Right lung (tissue), 10 donors: ENCODE measurements around the gene TADA2A. TPM values are rescaled to one million over a fixed set of nuclear protein-coding genes. Genes with fewer than 3 reads are reported as not detected.

Experiments used
- DNase-seq, 2 donors: peaks; one replicate each; pipeline ENCODE4 v3.0.0-alpha.2; 2013
- long read RNA-seq, 8 donors: transcript quantifications; one replicate each; lab custom pipeline, GENCODE V29; 2026
- polyA plus RNA-seq, 5 donors: library from polyadenylated mRNA; unstranded; fragments of 120-200 nt; gene quantifications; one replicate each; pipeline versions ENCODE4 v1.2.1 to v1.2.3, GENCODE V29; 2013; ENCODE audit warnings: inconsistent platforms in 1 of 5, low replicate concordance in 1 of 5; ENCODE audit not compliant: insufficient read length in 5 of 5, insufficient read depth in 1 of 5

TADA2A gene, protein sequence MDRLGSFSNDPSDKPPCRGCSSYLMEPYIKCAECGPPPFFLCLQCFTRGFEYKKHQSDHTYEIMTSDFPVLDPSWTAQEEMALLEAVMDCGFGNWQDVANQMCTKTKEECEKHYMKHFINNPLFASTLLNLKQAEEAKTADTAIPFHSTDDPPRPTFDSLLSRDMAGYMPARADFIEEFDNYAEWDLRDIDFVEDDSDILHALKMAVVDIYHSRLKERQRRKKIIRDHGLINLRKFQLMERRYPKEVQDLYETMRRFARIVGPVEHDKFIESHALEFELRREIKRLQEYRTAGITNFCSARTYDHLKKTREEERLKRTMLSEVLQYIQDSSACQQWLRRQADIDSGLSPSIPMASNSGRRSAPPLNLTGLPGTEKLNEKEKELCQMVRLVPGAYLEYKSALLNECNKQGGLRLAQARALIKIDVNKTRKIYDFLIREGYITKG
- polyA plus RNA-seq, result 10 to 100 TPM; 27.5 to 35.1 (median 28.5) TPM
- long read RNA-seq, donor 1, full-length matches to known transcripts, result 4 of 4 reads
- long read RNA-seq, donor 1, partial matches to known transcripts, result 0 of 4 reads
- long read RNA-seq, donor 1, other reads (novel, unspliced or antisense), result 0 of 4 reads
- long read RNA-seq, donor 2, partial matches to known transcripts, result 0 of 1 reads
- long read RNA-seq, donor 2, other reads (novel, unspliced or antisense), result 0 of 1 reads
- long read RNA-seq, donor 3, full-length matches to known transcripts, result 3 of 3 reads
- long read RNA-seq, donor 3, partial matches to known transcripts, result 0 of 3 reads
- long read RNA-seq, donor 3, other reads (novel, unspliced or antisense), result 0 of 3 reads
- long read RNA-seq, donor 4, result 0 reads
- long read RNA-seq, donor 5, full-length matches to known transcripts, result 4 of 10 reads
- long read RNA-seq, donor 5, partial matches to known transcripts, result 6 of 10 reads
- long read RNA-seq, donor 5, other reads (novel, unspliced or antisense), result 0 of 10 reads
- long read RNA-seq, donor 6, partial matches to known transcripts, result 0 of 1 reads
- long read RNA-seq, donor 6, other reads (novel, unspliced or antisense), result 0 of 1 reads
- long read RNA-seq, donor 7, result 0 reads
- long read RNA-seq, donor 8, partial matches to known transcripts, result 0 of 2 reads
- long read RNA-seq, donor 8, other reads (novel, unspliced or antisense), result 0 of 2 reads

DNA sequence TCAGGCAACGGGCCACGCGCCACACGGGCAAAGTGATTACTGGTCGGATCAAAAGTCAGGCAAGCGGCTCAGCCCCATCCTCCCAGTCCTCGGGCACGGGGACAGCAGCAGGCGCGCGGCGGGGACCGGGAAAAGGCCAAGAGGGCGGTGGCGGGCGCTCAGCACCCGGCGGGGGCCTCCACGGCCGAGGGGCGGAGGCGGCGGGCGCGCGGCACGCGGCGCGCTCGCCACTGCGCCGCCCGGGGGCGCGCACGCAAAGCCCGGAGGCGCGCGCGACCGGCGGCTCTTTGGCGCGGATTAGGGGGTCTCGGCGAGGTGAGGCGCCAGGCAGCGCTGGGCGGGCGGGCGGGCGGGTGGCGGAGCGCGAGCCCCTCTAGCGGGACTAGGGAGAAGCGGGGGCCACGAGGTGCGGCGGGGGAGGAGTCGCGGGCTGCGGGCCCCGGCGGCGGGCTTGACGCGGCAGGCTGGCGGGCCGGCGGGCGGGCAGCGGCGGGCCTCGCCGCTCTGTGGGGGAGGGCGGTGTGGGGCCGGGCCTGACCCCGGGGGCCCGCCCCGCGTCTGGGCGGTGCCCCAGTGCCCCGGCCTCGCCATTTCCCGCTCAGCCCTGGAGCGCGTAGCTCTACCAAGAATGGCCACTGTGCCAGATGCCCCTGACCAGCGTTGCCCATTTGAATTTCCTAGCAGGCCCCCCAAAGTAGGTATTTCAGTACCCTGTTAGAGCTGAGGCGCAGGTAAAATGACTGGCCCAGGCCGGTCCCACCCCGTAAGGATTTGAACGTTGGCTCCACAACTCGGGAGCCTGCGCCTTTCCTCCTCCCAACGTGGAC lies at the start of gene TADA2A, which contains the start of gene ACACA:
Gene TADA2A, plus strand, starts transcription at position 252 of the 827 bp plus-strand sequence. CDS start 4,480 bp downstream, outside the sequence.
Gene ACACA, minus strand, starts transcription at position 202 of the 827 bp plus-strand sequence. CDS start 537 bp downstream, outside the sequence.
- DNase-seq, result peak; percentile 66 to 75

DNA sequence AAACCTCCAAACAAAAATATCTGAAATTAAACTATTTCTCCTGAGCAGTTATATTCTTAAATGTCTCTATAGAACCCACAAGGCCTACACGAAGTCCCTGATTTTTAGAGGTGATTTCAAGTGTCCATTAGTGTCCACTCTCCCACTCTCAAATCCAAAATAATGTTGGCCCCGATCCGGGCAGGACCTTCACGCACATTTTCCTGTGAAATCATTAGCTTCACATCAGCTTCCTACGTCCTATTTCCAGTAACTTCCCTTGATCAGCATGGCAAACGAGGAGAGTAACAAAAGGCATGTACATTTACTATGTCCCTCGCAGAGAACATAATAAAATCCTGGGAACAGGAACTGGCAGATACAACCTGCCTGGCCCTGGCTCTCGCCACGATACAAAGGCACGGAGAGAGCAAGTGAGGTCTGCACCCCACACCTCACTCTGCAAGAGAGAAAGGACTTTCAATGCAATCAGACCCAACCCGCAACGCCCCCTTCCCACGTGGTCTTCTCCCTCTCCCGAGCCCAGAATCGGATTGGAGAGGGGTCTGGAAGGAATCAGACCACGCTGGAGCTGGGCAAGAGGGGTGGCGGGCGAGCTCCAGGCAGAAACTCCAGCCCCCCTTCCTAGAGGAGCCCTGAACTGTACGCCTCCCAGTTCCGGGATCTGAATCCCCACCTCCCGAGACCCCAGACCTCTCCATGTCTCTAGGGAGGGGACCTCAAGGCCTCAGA lies 48.4 kb upstream of the TADA2A start:
- peak; percentile 49 to 60 for DNase-seq

DNA sequence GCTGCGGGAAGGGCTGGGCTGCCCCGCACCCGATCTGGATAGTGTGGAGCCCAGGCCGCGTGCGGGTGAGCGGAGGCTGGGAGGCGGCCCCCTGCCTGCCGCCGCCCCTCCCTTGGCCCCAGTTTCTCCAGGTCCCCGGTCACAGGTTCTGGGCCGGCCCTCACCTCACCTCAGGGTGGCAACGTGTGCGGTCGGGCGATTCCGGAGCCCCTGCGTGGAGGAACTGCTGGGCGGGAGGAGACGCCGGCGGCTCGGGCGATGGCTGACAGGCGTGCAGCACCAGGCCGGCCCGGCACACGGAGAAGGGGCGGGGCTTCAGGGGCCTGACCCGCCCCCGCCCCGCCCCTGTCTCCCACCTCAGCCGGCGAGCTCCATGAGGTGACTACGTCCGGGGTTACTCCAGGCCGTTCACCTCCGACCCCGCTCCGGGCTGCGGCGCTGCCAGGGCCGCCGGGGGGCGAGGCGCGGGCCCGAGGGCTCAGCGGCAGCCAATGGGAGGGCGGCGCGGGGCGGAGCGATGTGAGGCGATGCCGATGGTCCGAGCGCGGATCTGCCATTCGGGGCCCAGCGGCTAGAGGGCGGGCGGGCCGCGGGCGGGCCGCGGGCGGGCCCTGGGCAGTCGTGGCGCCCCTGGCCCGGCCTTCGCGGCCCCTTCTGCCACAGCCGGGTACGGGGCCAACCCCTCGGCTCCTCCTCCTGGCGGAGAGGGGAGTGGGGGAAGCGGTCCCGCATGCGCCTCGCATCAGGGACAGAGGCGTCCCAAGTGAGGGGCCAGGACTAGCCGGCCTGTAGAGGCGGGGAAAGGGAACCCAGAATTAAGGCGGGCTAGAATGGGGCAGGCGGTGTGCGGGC lies 47.6 kb upstream of the TADA2A start:
- peak; percentile 93 to 94 for DNase-seq

DNA sequence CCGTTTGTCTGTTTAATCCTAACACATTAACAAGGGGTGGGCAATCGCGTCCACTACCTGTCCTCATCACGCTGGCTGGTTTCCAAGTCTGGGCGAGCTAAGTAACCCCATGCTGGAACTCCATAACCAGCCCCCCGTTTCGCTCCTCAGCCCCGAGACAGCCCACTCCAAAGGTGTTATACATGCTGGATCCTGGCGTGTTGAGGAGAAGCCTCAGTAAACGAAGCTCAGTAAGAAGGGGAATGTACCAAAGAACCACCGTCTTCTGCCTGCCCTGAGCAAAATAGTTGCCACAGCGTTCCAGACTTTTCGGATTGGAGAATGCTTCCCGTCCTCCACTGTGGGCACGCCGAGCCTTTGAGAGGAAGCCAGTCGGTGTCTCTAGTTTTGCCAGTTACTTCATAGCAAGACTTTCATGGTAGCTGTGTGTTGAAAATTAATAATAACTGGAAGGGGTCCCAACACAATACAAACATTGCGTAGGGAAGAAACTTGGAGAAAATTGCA lies 47.0 kb upstream of the TADA2A start:
- DNase-seq, result no peak

DNA sequence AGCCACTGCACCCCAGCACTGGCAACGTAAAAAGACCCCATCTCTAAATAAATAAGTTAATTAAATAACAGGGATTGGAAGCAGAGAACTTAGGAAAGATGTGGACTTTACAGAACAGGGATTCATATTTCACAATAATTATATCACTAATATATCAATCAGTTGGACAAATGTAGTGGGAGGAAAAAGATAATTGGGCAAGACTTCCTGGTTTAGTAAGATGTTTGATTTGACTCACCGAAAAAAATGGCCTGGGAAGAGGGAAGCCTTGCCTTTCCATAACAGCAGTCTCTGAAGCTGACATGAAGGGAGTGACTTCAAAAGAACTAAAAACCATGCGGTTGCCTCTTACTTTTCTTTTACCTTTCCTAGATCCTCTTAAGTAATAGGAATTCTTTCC lies 46.1 kb upstream of the TADA2A start:
- no peak for DNase-seq

DNA sequence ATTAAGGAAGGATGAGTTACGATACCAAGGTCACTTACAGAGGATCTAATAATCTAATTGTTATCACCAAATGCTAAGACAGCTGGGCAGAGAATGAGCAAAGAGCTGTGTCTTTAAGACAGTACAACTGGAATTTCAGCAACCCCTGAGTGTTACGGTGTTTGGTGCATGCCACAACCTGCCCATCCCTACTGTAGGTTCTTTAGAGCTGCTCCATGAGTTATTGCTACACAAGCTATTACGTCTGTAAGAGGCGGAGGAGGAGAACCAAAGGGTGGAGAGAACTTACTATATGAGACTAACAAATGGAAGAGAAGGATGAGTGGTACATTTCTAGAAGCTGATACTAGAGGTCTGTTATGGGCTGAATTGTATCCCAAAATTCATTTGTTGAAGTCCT lies 45.1 kb upstream of the TADA2A start:
- DNase-seq, result no peak

DNA sequence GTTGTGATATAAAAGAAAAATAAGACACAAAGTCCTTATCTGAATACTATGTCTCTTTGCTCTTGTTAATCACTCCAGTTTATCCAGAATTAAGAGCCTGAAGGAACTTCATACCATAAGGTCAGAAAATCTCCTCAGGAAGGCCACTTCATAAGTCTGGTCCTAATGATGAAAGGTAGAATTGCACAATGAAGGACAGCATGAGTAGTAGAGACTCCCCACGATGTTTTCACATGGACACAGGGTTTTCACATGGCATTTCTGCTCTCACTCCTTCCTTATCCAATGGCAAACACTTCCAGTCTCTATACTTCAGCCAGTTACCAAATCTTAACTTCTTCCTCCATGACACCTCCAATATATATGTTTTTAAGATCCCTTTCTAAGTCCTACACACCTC lies 41.1 kb upstream of the TADA2A start:
- DNase-seq, result no peak

DNA sequence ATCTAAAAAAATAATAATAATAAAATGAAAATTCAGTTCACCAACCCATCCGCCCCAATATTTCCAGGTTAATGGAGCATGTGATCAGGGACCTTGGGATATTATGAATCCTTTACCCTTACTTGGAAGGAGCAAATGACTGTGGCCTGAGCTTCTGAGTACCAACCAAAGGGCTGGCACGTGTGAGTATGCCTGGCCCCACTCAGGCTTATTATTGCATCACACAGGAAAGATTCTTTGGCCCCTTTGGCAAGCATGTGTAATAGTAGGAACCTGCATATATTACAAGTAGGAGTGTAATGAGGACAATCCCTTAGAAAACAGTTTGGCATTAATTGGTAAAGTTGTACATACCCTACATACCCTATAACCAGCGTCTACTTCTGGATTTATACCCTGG lies 38.1 kb upstream of the TADA2A start:
- DNase-seq, result no peak

DNA sequence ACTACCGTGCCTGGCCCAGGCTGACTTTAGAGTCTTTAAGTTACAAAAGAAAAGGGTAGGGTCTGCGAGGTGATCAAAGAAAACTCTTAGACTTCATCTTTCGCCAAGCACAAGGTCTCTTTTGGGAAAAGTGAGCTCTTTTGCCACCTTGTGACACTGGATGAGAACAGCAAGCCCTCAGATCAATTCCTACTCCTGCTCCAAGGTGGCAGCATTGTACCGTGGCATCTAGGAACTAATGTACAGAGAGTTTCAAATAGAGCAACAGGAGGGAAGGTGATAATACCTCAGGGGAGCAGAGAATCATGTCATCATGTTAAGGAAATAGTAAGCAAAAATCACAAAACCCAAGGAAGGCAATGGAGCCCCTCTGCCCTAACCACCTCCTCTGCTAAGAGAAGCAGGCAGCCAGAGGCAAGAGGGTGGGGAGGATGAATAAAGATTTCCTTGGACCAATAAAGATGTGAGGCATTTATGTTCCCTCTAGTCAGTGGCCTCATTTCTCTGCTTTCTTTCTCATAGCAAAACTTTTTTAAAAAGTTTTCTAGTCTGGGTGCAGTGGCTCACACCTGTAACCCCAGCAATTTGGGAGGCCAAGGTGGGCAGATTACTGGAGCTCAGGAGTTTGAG lies 33.0 kb upstream of the TADA2A start:
- DNase-seq, result peak; percentile 48 to 71

DNA sequence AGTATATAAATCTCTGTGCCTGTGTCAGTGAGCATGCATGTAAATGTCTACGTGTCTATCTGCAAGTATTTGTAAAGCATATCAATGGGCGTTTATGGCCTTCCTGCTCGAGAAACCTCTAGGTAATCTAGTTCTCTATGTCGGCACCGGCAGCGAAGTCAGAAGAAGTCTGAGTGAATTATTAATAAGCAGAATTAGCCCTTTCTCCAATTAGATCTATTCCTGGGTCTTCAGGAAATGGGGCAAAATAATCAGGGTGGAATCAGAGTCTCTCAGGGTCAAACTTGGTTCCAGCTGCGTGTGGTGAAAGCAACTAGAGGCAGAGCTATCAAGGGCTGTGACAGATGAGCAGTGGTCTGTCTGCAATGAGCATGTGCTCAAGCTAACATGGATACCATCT lies 31.0 kb upstream of the TADA2A start, which contains the start of gene C17orf78:
Gene C17orf78, plus strand, starts transcription at position 280 of the 400 bp plus-strand sequence. Its CDS starts 108 bp downstream, at position 388.
- no peak for DNase-seq

DNA sequence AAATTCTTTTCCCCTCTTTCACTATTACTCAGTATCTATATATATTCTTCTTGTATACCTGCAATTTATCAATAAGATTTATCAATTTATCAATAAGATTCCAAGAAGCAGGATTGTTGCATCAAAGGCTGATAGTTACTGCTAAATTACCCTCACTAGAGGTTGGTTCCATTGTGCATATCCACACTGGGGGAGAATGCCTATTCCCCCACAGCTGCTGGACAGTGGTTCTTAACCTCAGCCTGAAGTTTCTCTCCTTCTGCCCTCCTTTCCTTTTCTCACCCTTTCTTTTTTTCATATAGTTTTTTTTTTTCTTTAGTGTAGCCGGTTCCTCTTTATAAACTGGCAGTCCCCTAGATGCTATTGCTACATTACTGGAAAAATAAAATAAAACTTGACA lies 24.6 kb upstream of the TADA2A start:
- DNase-seq, result no peak

DNA sequence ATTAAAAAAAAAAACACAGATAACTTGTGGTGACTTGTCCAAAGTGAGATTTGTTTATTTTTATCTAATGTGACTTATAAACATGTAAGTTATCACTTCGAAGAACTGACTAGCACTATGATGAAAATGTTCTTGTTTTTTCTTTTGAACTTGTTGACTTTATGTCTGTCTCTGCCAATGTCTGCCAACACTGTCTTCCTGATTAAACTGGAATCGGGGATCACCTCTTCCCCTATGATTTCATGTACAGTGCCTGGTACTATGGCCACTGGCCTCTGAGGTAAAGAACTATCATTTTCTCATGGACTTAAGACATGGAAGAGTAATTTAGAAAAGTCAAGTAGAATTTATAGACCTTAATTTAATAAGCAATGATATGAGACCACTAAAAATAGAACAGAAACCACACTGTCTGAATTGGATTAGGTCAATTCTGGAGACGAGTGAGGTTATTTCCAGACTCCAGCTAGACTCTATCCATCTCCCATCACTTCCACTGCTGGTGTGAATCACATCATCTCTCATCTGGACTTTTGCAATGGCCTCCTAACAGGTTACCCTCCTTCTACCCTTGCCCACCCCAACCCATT lies 22.0 kb upstream of the TADA2A start:
- no peak for DNase-seq

DNA sequence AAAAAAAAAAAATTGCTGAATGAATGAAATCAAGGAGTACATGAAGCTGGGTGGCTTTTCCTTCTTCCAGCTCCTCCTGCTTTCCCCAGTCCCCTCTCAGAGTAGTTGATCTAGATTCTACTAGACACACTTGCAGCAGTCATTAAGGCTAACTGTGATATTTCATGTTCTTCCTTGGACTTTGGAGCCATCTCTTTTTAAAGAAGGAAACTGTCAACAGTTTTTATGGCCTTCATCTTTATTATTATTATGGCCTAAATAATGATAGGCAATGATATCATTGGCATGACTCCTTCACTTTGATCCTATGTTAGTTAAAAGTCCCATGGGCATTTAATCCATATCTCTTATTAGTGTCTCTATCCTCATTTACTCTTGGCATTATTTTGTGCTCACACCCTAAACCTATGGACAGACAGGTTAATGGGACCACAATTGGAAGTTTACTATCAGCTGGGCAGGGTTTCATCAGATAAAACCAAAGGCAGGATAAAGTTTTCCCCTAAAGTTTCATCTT lies 21.2 kb upstream of the TADA2A start:
- DNase-seq, result no peak

DNA sequence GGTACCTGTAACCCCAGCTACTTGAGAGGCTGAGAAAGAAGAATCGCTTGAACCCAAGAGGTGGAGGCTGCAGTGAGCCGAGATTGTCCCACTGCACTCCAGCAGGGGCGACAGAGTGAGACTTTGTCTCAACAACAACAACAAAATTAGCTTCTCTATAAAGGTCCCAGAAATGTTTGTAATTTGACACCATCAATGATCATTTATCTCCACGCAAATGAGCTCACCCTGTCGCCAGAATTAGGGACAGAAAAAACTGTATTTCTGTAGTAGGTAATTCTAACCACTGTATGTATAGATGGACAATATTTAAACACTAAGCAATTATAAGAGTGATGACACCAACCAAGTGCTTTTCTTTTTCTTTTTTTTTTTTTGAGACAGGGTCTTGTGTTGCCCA lies 20.2 kb upstream of the TADA2A start:
- no peak for DNase-seq

DNA sequence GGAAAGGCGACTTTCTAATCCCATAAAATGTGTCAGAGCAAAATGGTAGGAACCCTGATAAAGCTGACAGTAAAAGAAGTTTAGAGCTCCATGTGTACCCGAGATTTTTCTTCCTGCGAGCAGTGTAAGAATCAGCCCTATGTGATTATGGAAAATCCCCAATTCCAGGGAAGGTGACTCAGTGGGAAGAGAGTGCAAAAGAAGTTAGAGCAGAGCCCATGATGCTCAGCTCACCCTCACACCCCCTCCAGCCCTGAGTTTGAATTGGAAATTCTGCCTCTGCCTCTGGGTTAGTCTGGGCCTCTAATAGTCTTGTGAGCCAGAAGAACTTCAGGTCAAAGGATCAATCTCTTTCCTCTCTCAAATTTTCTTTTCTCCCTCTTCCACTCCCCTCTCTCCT lies 18.4 kb upstream of the TADA2A start:
- DNase-seq, result no peak

DNA sequence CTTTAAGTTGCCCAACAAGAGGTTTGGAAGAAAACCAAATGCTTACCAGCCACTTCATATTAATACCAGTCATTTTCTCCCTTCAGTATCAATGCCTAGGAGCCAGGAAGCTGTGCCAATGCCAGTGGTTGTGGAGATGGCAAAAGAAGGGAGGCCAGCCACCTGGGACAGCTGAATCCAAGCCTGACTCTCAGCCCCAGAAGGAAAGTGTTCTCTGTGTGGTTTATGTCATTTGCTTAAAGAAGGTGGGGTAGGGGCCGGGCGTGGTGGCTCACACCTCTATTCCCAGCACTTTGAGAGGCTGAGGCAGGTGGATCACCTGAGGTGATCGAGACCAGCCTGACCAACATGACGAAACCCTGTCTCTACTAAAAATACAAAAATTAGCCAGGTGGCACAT lies 17.5 kb upstream of the TADA2A start:
- DNase-seq, result no peak

DNA sequence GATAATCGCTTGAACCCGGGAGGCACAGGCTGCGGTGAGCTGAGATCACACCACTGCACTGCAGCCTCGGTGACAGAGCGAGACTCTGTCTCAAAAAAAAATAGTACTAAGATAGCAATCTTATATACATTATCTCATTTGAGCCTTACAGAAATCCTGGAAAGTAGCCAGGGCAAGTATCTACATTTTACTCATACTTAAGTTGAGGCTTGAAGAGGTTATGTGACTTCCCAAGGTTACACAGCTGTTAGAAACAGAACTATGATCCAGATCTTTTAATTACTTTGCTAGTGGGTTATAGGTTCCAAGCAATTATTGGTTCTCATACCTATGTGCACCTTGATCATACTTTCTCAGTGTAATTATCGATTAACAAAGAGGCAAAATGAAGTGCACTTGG lies 15.5 kb upstream of the TADA2A start:
- no peak for DNase-seq
